CD1c-positive myeloid dendritic cell (primary cell): ENCODE measurements around the gene RAB27A.
"Not testable (repeated sequence)": the region's sequence is repeated elsewhere in the genome, so short reads cannot be mapped to it uniquely, and the experiment has no call there.

Source experiments
- DNase-seq: peaks from one replicate; pipeline ENCODE4 v3.0.0-alpha.2; 2016; ENCODE audit errors: extremely low spot score

Gene RAB27A

GRCh38 chr15:55282284-55282833 is 7.3 kb downstream of the RAB27A start:
- DNase-seq: peak; percentile 51

DNA sequence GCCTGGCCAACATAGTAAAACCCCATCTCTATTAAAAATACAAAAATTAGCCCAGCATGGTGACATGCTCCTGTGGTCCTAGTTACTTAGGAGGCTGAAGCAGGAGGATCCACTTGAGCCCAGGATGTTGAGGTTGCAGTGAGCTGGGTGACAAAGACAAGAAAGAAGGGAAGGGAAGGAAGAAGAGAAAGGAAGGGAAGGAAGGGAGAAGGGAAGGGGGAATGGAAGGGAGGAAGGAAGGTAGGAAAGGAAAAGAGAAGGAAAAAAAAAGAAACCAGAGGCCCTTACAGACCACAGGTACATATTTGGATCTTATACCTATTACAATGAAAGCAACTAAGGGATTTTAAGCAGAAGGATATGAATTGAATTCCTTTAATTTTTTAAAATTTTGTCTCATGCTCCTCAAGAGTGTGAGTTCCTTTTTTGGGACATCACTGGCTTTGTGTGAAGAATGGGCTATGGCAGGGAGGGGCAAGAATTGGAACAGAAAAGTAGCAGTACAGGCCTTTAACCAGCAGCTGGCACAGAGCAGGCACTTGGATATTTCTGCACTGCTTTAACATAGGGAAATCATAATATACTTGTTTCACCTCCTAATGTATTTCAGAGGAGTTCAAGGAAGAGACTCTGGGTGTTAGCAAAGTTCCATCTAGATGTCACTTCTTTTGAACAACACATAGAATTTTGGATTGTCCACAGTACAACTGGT is 7.9 kb downstream of the RAB27A start:
- DNase-seq: no peak

GRCh38 chr15:55280589-55280988 is 9.0 kb downstream of the RAB27A start:
- DNase-seq: not testable (repeated sequence)

DNA sequence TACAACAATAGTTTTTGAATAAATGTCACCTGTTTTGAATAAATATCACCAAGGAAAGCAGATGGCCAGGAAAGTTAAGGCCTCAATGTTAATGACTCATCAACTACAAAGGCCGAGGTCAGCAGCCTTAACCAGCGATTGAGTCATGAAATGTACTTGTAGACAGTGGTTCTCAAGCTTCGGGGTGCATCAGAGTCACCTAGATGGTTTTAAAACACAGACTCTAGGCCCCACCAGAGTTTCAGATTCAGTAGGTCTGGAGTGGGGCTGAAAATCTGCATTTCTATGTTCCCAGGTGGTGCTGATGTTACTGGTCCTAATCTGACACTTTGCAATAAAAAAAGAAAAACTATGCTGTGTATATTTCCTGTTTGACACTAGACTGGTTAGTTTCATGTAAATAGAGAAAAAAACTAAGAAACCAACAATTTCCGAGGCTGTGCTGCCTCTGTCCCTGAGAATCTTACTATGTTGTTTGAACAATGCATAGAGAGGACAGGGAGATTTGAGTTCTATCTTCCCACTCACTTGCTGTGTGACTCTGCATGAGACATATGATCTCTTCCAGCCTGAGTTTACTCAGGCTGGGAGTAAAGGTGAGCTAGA is 9.8 kb downstream of the RAB27A start:
- DNase-seq: peak; percentile 51

DNA sequence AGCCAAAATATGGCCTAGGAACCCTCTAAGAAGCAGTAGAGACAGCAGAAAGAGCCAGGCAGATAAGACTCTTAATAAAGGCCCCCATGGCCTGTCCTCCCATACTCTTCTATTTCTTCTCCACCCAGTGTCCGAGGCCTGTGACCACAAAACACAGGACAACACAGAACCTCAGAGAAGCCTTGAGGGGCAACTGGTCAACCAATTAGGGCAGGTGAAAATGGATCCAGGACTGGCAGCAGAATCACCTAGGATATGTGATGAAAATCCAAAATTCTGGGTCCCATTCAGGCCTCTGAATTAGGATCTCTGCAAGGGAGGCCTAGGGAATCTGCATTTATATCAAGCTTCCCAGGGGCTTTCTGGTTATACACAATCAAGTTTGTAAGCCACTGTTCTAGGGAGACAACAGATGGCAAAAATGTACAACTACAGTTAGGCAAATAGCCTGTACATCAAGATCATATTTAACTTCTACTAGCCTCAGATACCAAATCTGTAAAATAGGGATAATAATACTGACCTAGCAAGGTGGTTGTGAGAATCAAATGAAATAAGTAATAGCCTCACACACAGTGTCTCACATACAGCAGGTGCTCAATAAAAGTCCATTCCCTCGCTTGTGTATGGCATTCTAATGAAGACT is 10.4 kb downstream of the RAB27A start:
- no peak for DNase-seq

DNA sequence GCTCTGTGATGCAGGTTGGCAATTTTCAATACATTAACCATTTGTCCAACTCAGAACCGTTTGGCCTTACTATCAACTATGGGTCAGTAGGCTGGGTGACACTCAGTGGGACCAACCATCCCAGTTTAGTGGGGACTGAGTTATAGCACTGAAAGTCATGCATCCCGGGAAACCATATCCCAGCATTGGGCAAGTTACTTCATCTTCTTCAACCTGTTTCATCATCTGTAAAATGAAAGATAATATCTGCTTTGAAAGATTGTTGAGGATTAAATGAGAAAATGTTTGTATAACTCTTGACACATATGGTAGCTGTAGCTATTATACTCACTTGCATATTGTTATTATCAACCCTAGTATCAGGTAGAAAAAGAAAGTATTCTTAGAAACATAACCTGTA is 11.9 kb downstream of the RAB27A start:
- no peak for DNase-seq

DNA sequence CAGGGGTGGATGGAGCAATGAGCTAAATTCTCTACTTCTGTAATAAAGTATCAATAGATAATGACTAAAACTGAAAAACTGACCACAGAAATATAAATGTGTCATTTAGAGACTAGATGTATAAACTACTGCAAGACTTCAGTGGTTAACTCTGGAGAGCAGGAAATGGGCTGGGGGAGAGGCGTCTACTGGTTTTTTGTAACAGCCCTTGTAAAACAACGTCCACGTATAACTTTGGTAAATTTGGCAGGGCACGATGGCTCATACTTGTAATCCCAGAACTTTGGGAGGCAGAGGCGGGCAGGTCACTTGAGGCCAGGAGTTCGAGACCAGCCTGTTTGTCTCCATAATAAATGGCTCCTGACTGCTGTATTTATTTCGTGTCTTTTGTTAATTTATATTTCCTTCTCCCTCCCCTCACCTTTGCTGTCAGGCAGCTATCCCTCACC is 12.5 kb downstream of the RAB27A start:
- DNase-seq: peak; percentile 45

DNA sequence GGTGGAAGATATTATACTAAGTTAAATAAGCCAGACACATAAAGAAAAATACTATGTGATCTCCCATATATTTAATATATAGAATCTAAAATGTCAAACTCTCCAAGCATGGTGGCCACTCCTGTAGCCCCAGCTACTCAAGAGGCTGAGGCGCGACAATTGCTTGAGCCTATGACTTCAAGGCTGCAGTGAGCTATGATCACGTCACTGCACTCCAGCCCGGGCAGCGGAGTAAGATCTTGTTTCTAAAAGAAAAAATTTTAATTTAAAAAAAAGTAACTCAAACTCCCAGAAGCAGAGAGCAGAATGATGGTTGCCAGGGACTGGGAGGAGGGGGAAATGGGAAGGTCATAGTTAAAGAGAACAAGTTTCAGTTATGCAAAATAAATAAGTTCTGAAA is 13.3 kb downstream of the RAB27A start:
- DNase-seq: no peak

GRCh38 chr15:55270291-55270690 is 19.3 kb downstream of the RAB27A start:
- no peak for DNase-seq

- DNase-seq: no peak
These were observed 21.4 kb downstream of the RAB27A start for GRCh38 chr15:55268176-55268695.

DNA sequence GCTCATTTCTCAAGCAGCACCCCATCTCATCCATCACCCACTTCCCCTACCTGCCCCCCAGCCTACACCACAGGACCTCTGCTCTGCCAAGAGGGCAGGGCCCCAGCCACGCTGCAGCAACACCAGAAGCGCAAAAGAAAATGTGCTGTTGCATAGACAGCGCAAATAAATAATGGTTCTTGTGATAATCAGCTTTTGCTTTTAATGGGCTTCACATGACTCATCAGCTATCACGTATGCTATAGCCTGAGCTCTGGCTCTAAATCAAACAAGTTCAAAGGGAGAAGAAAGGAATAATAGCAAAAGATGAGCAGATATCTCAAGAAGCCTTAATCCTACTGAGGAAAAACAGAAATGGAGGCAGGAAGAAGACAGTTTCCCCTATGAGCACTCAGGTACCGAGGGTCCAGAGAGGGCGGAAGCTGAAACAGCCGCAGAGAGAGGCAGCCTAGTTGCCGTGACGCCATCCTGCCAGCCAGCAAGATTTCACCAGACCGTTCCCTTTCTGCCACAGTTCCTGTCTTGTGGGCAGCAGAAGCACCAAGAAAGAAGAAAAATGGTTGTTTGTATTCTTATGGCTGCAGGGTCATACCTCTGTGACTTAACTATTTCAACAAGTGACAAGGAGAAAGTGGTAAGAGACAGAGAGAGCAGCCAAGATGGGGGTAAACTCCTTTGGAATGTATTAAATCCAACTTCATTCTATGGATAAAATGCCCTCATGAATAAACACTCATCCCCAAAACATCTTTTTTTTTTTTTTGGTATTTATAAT is 22.0 kb downstream of the RAB27A start:
- peak; percentile 78 for DNase-seq

DNA sequence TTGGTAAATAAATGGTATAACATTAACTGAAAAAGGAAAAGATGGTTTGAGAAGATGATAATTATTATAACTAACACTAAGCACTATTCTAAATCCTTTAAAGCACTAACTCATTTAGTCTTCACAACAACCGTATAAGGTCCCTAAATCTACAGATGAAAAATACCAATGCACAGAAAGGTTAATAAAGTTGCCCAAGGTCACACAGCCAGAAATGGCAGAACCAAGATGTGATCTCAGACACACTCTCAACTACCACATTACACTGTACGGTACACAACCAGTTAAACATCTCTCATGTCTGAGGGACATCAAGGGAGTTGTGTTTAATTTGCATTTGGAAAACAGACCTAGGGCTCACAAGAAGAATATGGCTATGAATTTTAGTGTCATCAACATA is 23.1 kb downstream of the RAB27A start:
- no peak for DNase-seq

- DNase-seq: no peak
These were observed 29.0 kb downstream of the RAB27A start for GRCh38 chr15:55260562-55261131.

DNA sequence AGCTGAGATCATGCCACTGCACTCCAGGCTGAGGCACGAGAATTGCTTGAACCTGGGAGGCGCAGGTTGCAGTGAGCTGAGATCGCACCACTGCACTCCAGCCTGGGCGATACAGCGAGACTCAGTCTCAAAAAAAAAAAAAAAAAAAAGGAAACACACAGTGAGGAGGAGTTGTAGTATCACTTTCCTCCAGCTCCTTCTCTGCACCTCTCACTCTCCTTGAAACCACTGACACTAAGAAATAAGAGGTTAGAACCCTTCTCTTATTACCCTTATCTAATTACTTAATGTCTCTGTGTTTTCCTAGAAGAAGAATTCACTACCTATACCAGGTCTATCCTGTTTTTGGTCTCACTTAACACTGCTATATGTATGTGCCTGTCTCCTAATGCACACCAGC is 31.7 kb downstream of the RAB27A start:
- no peak for DNase-seq

GRCh38 chr15:55257012-55257670 is 32.5 kb downstream of the RAB27A start:
- no peak for DNase-seq

GRCh38 chr15:55256281-55257011 is 33.2 kb downstream of the RAB27A start:
- DNase-seq: no peak

DNA sequence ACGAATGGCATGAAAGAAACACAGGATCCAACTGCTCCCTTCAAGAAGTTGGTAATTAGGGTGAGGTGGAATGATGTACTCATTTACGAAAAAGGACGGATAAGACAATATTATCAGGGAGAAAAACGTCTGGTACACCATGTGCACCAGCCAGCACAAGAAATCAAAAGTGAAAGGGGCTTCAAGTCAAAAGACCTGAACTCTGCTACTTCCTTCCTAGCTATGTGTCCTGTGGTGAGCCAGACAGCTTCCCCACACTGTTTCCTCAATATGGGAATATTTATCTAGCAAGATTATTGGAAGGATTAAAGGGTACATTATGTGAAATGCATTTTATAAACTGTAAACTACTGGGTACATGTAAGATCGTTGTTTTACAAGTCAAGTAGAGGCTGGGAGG is 33.9 kb downstream of the RAB27A start:
- DNase-seq: peak; percentile 18

GRCh38 chr15:55254916-55255679 is 34.5 kb downstream of the RAB27A start:
- peak; percentile 40 for DNase-seq

DNA sequence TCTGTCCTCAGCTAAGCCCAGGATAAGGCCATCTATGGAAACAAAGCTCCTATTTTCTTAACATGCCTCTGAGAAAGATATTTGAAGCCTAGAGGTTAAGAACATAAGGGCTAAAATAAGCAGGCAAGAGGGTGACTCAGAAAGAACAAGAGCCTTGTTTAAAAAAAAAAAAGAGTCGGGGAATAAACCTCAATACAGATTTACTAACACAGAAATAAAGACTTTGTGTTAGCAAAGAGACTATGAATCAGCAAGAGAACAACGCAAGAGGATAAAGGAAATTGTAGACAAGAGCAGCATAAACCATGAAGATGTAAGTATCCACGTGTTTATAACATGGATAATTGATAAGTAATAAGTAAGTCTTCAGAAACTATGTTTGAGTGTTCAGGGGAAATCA is 36.0 kb downstream of the RAB27A start:
- DNase-seq: no peak
